Skin epidermis (tissue), 12 donors: ENCODE data around the gene TMEFF2.
A peak's percentile ranks its signal among the peaks of the same experiment; 100 is the strongest.
"Not testable (repeated sequence)": the region's sequence is repeated elsewhere in the genome, so short reads cannot be mapped to it uniquely, and the experiment has no call there.

Experiments
- H3K27ac ChIP-seq, 21 experiments: fragments of 200-600 bp; sonication (generic) in 11 of 21; one replicate each; pipeline ENCODE4 v1.5.0; 2020; ENCODE audit warnings: mild to moderate bottlenecking in 3 of 21, inconsistent platforms in 2 of 21, moderate library complexity in 2 of 21
- H3K4me3 ChIP-seq, 7 experiments: fragments of 200-600 bp; sonication (generic) in 2 of 7; one replicate each; pipeline ENCODE4 v1.5.0; 2020; ENCODE audit warnings: inconsistent platforms in 2 of 7, mild to moderate bottlenecking in 2 of 7, moderate library complexity in 1 of 7

TMEFF2 gene

GRCh38 chr2:192140236-192140839, 54.4 kb downstream of the TMEFF2 start:
- H3K27ac ChIP-seq, result no peak overlapping the region

GRCh38 chr2:192139813-192140212, 54.9 kb downstream of the TMEFF2 start:
- Histone ChIP-seq H3K4me3 (no peak overlapping the region), H3K27ac (no peak overlapping the region)

More at GRCh38 chr2:192140236-192140839, 54.4 kb downstream of the TMEFF2 start:
- H3K4me3 ChIP-seq, result no peak overlapping the region

GRCh38 chr2:192137451-192137850, 57.3 kb downstream of the TMEFF2 start:
- no peak overlapping the region for H3K4me3 ChIP-seq
- no peak overlapping the region for H3K27ac ChIP-seq

GRCh38 chr2:192132604-192133003, 62.1 kb downstream of the TMEFF2 start:
- not testable (repeated sequence) for H3K27ac ChIP-seq, H3K4me3 ChIP-seq

GRCh38 chr2:192130312-192130711, 64.4 kb downstream of the TMEFF2 start:
- H3K4me3 ChIP-seq, H3K27ac ChIP-seq: not testable (repeated sequence)

- H3K4me3 ChIP-seq, result no peak overlapping the region
- peak overlapping the region in 1 of 21 experiments; percentile 10 for H3K27ac ChIP-seq
Measured at GRCh38 chr2:192128655-192129054, 66.1 kb downstream of the TMEFF2 start.

GRCh38 chr2:192127434-192127833, 67.3 kb downstream of the TMEFF2 start:
- Histone ChIP-seq H3K27ac (peak overlapping the region in 1 of 21 experiments; percentile 0), H3K4me3 (no peak overlapping the region)

GRCh38 chr2:192126912-192127311, 67.8 kb downstream of the TMEFF2 start:
- Histone ChIP-seq H3K4me3 (no peak overlapping the region), H3K27ac (peak overlapping the region in 1 of 21 experiments; percentile 0)

GRCh38 chr2:192126426-192126825, 68.3 kb downstream of the TMEFF2 start:
- Histone ChIP-seq H3K27ac (no peak overlapping the region), H3K4me3 (no peak overlapping the region)

- Histone ChIP-seq H3K4me3 (no peak overlapping the region), H3K27ac (no peak overlapping the region)
Measured at GRCh38 chr2:192124571-192124970, 70.2 kb downstream of the TMEFF2 start.

- Histone ChIP-seq H3K4me3 (no peak overlapping the region), H3K27ac (no peak overlapping the region)
Measured at GRCh38 chr2:192123847-192124246, 70.9 kb downstream of the TMEFF2 start.

- Histone ChIP-seq H3K4me3 (no peak overlapping the region), H3K27ac (no peak overlapping the region)
Measured at GRCh38 chr2:192122946-192123345, 71.8 kb downstream of the TMEFF2 start.

GRCh38 chr2:192122141-192122540, 72.6 kb downstream of the TMEFF2 start:
- no peak overlapping the region for H3K4me3 ChIP-seq
- no peak overlapping the region for H3K27ac ChIP-seq

GRCh38 chr2:192119536-192119935, 75.2 kb downstream of the TMEFF2 start:
- no peak overlapping the region for H3K27ac ChIP-seq

GRCh38 chr2:192117705-192118104, 77.0 kb downstream of the TMEFF2 start:
- Histone ChIP-seq H3K4me3 (no peak overlapping the region), H3K27ac (no peak overlapping the region)

More at GRCh38 chr2:192119536-192119935, 75.2 kb downstream of the TMEFF2 start:
- no peak overlapping the region for H3K4me3 ChIP-seq

- not testable (repeated sequence) for H3K27ac ChIP-seq, H3K4me3 ChIP-seq
Measured at GRCh38 chr2:192111536-192111935, 83.2 kb downstream of the TMEFF2 start.

GRCh38 chr2:192099742-192100141, 95.0 kb downstream of the TMEFF2 start:
- Histone ChIP-seq H3K27ac (no peak overlapping the region), H3K4me3 (no peak overlapping the region)

- H3K27ac ChIP-seq, result no peak overlapping the region
- H3K4me3 ChIP-seq, result no peak overlapping the region
Measured at GRCh38 chr2:192098814-192099491, 95.8 kb downstream of the TMEFF2 start.

- Histone ChIP-seq H3K4me3 (no peak overlapping the region), H3K27ac (no peak overlapping the region)
Measured at GRCh38 chr2:192091476-192091875, 103.3 kb downstream of the TMEFF2 start.

- H3K4me3 ChIP-seq, result no peak overlapping the region
- no peak overlapping the region for H3K27ac ChIP-seq
Measured at GRCh38 chr2:192090911-192091310, 103.8 kb downstream of the TMEFF2 start.

- no peak overlapping the region for H3K4me3 ChIP-seq
- no peak overlapping the region for H3K27ac ChIP-seq
Measured at GRCh38 chr2:192087398-192087958, 107.3 kb downstream of the TMEFF2 start.
